ENCODE measurements around the gene FAAP100.

Gene FAAP100

GRCh38 chr17:81503619-81504018 lies 48.5 kb downstream of the FAAP100 start:
- no peak for TF ChIP-seq SIN3A (IDR thresholded peaks at IDR 0.05; ENCODE audit: borderline replicate concordance, insufficient read depth, low read length)
- no peak for TF ChIP-seq FOXP2 (optimal IDR thresholded peaks at IDR 0.05; ENCODE audit: borderline replicate concordance, extremely low read depth, extremely low read length, insufficient read depth)
- TF ChIP-seq POLR2AphosphoS5 (IDR thresholded peaks at IDR 0.05; ENCODE audit: low read depth, low read length), result no peak
- TF ChIP-seq REST (IDR thresholded peaks at IDR 0.05; ENCODE audit: insufficient read depth in 1 of 2, low read depth in 2 of 2, low read length in 2 of 2), result no peak
- TF ChIP-seq TAF1 (IDR thresholded peaks at IDR 0.05; ENCODE audit: borderline replicate concordance, insufficient read depth, low read length), result no peak

GRCh38 chr17:81502471-81503017 lies 49.6 kb downstream of the FAAP100 start:
- TF ChIP-seq REST (IDR thresholded peaks at IDR 0.05; ENCODE audit: insufficient read depth in 1 of 2, low read depth in 2 of 2, low read length in 2 of 2) (no peak), TAF1 (IDR thresholded peaks at IDR 0.05; ENCODE audit: borderline replicate concordance, insufficient read depth, low read length) (no peak), SIN3A (IDR thresholded peaks at IDR 0.05; ENCODE audit: borderline replicate concordance, insufficient read depth, low read length) (no peak), POLR2AphosphoS5 (IDR thresholded peaks at IDR 0.05; ENCODE audit: low read depth, low read length) (no peak), FOXP2 (optimal IDR thresholded peaks at IDR 0.05; ENCODE audit: borderline replicate concordance, extremely low read depth, extremely low read length, insufficient read depth) (no peak)

GRCh38 chr17:81500047-81500446 lies 52.1 kb downstream of the FAAP100 start:
- TF ChIP-seq POLR2AphosphoS5 (IDR thresholded peaks at IDR 0.05; ENCODE audit: low read depth, low read length), result no peak
- TF ChIP-seq FOXP2 (optimal IDR thresholded peaks at IDR 0.05; ENCODE audit: borderline replicate concordance, extremely low read depth, extremely low read length, insufficient read depth), result no peak
- no peak for TF ChIP-seq REST (IDR thresholded peaks at IDR 0.05; ENCODE audit: insufficient read depth in 1 of 2, low read depth in 2 of 2, low read length in 2 of 2)
- TF ChIP-seq SIN3A (IDR thresholded peaks at IDR 0.05; ENCODE audit: borderline replicate concordance, insufficient read depth, low read length), result no peak
- TF ChIP-seq TAF1 (IDR thresholded peaks at IDR 0.05; ENCODE audit: borderline replicate concordance, insufficient read depth, low read length), result no peak

GRCh38 chr17:81499601-81499970 lies 52.6 kb downstream of the FAAP100 start:
- TF ChIP-seq POLR2AphosphoS5 (IDR thresholded peaks at IDR 0.05; ENCODE audit: low read depth, low read length), result no peak
- TF ChIP-seq REST (IDR thresholded peaks at IDR 0.05; ENCODE audit: insufficient read depth in 1 of 2, low read depth in 2 of 2, low read length in 2 of 2), result no peak
- no peak for TF ChIP-seq FOXP2 (optimal IDR thresholded peaks at IDR 0.05; ENCODE audit: borderline replicate concordance, extremely low read depth, extremely low read length, insufficient read depth)
- TF ChIP-seq SIN3A (IDR thresholded peaks at IDR 0.05; ENCODE audit: borderline replicate concordance, insufficient read depth, low read length), result no peak
- TF ChIP-seq TAF1 (IDR thresholded peaks at IDR 0.05; ENCODE audit: borderline replicate concordance, insufficient read depth, low read length), result no peak
